NCI-H1417 (cell line): ENCODE measurements around the gene DCUN1D3.
"Not testable (repeated sequence)": the region's sequence is repeated elsewhere in the genome, so short reads cannot be mapped to it uniquely, and the experiment has no call there.

Source experiments
- DNase-seq, 3 experiments: peaks; one replicate each; lab custom pipeline; 2025; lab: John Stamatoyannopoulos, UW

The DCUN1D3 gene

GRCh38 chr16:20887207-20887606, 13.0 kb downstream of the DCUN1D3 start:
- DNase-seq, result no peak

- DNase-seq, result no peak
Measured at GRCh38 chr16:20886320-20886719, 13.8 kb downstream of the DCUN1D3 start.

GRCh38 chr16:20884240-20884556, 16.0 kb downstream of the DCUN1D3 start:
- DNase-seq, result no peak

GRCh38 chr16:20883554-20884239, 16.5 kb downstream of the DCUN1D3 start:
- DNase-seq, result no peak

GRCh38 chr16:20881503-20881878, 18.7 kb downstream of the DCUN1D3 start:
- DNase-seq, result no peak

GRCh38 chr16:20880867-20881502, 19.2 kb downstream of the DCUN1D3 start:
- no peak for DNase-seq

GRCh38 chr16:20879175-20880040, 20.8 kb downstream of the DCUN1D3 start:
- DNase-seq, result no peak

GRCh38 chr16:20878682-20879147, 21.4 kb downstream of the DCUN1D3 start:
- no peak for DNase-seq

- no peak for DNase-seq
Measured at GRCh38 chr16:20875355-20875650, 24.9 kb downstream of the DCUN1D3 start.

- DNase-seq, result no peak
Measured at GRCh38 chr16:20874088-20874581, 26.0 kb downstream of the DCUN1D3 start.

- DNase-seq, result no peak
Measured at GRCh38 chr16:20873331-20873730, 26.8 kb downstream of the DCUN1D3 start.

- no peak for DNase-seq
Measured at GRCh38 chr16:20871941-20872815, 28.0 kb downstream of the DCUN1D3 start.

GRCh38 chr16:20871258-20871657, 28.9 kb downstream of the DCUN1D3 start:
- DNase-seq, result no peak

GRCh38 chr16:20870122-20870820, 29.9 kb downstream of the DCUN1D3 start:
- no peak for DNase-seq

- no peak for DNase-seq
Measured at GRCh38 chr16:20868890-20869289, 31.3 kb downstream of the DCUN1D3 start.

- DNase-seq, result no peak
Measured at GRCh38 chr16:20867585-20867984, 32.6 kb downstream of the DCUN1D3 start.

- DNase-seq, result no peak
Measured at GRCh38 chr16:20866801-20867200, 33.4 kb downstream of the DCUN1D3 start.

- DNase-seq, result no peak
Measured at GRCh38 chr16:20866145-20866772, 33.9 kb downstream of the DCUN1D3 start.

- DNase-seq, result no peak
Measured at GRCh38 chr16:20865420-20866131, 34.6 kb downstream of the DCUN1D3 start.

- not testable (repeated sequence) for DNase-seq
Measured at GRCh38 chr16:20864376-20864775, 35.8 kb downstream of the DCUN1D3 start.
